HL-60 (cell line): Measurements from ENCODE around the gene TBCC.

Experiments
- CTCF ChIP-seq: IDR thresholded peaks from one replicate; pipeline ENCODE4 v1.5.1; 2011; ENCODE audit warnings: low read length, control low read depth, inconsistent platforms; ENCODE audit not compliant: insufficient read depth
- GABPA ChIP-seq: IDR thresholded peaks from 2 replicates; pipeline ENCODE4 v1.6.1; 2012; ENCODE audit warnings: low read depth
- POLR2AphosphoS5 ChIP-seq: IDR thresholded peaks from 2 replicates; pipeline ENCODE4 v1.6.1; 2012; ENCODE audit warnings: low read depth
- REST ChIP-seq: IDR thresholded peaks from 2 replicates; pipeline ENCODE4 v1.6.1; 2012; ENCODE audit warnings: low read depth; ENCODE audit not compliant: insufficient replicate concordance
- SPI1 ChIP-seq: IDR thresholded peaks from 2 replicates; pipeline ENCODE4 v1.6.1; 2012; ENCODE audit warnings: low read depth, mild to moderate bottlenecking, borderline replicate concordance

DNA sequence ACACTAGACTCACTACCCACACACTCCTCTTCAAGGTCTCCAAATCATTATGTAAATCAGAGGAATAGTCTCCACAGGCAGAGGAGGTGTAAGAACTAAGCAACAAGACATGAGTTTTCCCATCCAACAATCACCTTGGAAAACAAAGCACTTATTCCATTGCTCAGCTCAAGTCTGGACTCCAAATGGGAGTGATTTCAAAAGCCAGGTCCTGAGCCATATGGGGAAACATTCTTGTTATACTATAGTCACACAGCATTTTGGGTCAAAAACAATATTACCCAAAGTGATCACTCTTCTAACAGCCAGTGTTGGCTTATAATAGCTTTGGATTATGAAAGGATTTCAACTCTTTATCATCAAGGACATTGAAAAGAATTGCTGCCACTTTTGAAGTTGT is 19.9 kb downstream of the TBCC start:
- no peak for TF ChIP-seq CTCF
- TF ChIP-seq POLR2AphosphoS5 = no peak
- no peak for TF ChIP-seq REST
- TF ChIP-seq GABPA = no peak
- no peak for TF ChIP-seq SPI1
